HG02840 (cell line): ENCODE measurements around the gene ZNHIT6.
"Not testable (repeated sequence)": the region's sequence is repeated elsewhere in the genome, so short reads cannot be mapped to it uniquely, and the experiment has no call there.

ENCODE experiments used
- ATAC-seq: cut with Tn5 transposase; IDR thresholded peaks from one replicate; pipeline ENCODE4 v1.9.1; 2021; ENCODE audit warnings: mild to moderate bottlenecking, moderate library complexity, moderate number of reproducible peaks; ENCODE audit not compliant: unreplicated experiment, low FRiP score

ZNHIT6 gene

GRCh38 chr1:85677656-85678055 is 30.6 kb downstream of the ZNHIT6 start:
- ATAC-seq: no peak

GRCh38 chr1:85672031-85672660 is 36.1 kb downstream of the ZNHIT6 start:
- ATAC-seq: no peak

DNA sequence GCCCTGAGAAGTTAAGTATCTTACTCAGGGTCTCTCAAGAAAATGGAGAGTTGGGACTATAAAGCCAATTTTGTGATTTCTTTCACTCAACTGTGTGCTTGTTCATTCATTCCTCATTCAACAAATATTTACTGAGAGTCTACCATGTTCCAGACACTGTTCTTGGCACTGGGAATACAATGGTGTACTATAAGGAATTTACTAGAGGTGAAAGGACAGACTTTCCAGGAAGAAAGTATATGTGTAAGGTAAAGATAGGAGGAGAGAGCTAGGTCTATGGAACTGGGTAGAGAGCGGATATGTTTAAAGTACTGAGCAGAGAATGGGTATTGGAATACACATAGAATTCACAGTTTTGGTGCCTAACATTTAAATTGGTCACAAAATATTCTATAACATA is 42.3 kb downstream of the ZNHIT6 start:
- ATAC-seq: no peak

GRCh38 chr1:85663382-85663781 is 44.9 kb downstream of the ZNHIT6 start:
- ATAC-seq: no peak

- no peak for ATAC-seq
Observed at GRCh38 chr1:85661767-85662166, 46.5 kb downstream of the ZNHIT6 start.

DNA sequence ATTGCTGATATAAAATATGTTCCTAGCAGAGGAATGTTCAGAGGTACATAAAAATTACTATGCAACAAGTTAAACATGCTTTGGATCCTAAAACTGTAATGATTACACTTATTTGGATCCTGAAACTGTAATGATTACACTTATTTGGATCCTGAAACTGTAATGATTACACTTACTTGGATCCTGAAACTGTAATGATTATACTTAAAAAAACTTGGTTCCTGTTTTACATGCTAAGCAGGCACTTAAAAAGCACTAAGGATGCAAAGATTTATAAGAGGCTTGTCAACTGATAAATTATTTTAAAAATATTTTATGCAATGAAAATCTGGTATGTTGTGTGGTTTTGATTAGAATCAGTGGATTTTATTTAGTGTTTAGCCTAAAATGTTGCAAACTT is 47.7 kb downstream of the ZNHIT6 start:
- ATAC-seq: no peak

DNA sequence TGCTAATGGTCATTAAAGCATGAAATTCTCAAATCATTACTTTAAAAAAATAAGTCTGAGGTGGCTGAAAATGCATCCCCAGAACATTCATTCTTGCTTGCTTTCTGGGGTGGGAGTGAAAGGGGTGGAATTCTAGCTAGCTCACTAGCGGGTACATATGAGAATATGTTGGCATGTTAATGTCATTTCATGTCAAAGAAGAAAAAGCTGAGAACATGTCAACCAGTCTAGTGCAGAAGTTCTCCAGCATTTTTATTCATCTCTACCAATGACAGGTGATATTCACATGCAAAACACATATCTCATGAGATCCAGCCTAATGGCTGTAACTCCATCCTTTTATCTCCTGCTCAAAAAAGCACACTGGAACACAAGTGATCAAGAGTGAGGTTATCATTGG is 49.1 kb downstream of the ZNHIT6 start:
- ATAC-seq: no peak

- ATAC-seq: no peak
Observed at GRCh38 chr1:85656948-85657347, 51.3 kb downstream of the ZNHIT6 start.

GRCh38 chr1:85656256-85656655 is 52.0 kb downstream of the ZNHIT6 start:
- no peak for ATAC-seq

- ATAC-seq: no peak
Observed at GRCh38 chr1:85655315-85655714, 52.9 kb downstream of the ZNHIT6 start.

DNA sequence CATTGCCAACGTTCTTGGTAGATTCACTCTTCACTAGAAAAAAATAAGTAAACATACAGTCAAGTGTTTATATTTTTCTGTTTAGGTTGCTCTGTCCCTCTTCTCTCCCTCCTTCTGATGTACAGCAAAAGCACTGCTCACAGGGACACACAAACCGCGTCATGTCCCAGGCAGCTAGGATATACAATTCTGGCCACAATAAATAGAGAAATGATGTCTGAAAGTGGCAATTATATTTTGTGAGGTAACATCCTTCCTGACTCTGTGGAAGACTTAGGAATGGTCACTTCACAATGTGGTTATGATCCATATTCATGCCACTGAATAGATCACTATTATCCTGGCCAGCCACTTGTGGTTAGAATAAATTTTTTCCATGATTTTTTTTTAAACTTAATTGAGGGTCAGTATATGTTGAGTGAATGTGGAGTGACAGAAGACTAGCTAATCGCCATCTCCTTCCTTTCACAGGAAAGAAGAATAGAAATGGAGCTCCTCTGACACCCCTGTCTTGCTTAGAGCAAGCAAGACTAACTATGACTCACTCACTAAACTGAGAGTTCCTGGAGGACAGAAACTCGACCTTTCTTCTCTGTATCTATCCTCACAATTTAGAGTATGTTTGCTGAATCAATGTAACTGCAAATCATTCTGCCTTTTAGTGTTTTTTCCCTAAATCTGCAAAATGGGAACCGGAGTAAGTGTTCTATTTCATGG is 54.0 kb downstream of the ZNHIT6 start:
- no peak for ATAC-seq

DNA sequence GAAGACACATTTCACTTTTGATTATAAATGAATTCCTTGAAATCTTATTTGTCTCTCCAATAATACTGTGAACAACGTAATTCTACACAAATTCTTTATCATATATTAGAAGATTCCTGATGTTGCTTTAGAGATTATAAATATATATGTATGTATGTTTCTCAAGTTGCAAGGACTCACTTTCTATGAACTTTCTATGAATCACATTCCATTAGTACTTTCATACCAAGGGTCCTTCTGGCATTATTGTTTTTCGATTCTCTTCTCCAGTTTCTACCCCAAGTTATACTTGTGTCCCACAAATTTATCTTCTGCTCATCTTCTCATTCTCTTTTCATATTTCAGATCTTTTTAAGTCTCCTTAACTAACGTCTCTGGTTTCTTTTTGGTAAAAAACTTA is 55.9 kb downstream of the ZNHIT6 start:
- no peak for ATAC-seq

DNA sequence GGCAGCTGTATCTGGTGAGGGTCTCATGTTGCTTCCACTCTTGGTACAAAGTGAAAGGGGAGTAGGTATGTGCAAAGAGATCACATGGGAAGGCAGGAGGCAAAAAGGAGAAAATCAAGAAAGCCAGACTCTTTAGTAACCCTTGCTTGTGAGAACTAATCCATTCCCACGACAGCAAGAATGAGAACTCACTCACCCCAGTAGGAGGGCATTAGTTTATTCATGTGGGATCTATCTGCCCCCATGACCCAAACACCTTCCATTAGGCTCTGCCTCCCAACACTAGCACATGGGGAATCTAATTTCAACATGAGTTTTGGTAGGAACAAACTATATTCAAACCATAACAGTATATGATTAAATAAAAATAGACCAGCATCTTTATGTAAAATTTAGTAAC is 57.6 kb downstream of the ZNHIT6 start:
- ATAC-seq: no peak

GRCh38 chr1:85649591-85649990 is 58.6 kb downstream of the ZNHIT6 start:
- no peak for ATAC-seq

DNA sequence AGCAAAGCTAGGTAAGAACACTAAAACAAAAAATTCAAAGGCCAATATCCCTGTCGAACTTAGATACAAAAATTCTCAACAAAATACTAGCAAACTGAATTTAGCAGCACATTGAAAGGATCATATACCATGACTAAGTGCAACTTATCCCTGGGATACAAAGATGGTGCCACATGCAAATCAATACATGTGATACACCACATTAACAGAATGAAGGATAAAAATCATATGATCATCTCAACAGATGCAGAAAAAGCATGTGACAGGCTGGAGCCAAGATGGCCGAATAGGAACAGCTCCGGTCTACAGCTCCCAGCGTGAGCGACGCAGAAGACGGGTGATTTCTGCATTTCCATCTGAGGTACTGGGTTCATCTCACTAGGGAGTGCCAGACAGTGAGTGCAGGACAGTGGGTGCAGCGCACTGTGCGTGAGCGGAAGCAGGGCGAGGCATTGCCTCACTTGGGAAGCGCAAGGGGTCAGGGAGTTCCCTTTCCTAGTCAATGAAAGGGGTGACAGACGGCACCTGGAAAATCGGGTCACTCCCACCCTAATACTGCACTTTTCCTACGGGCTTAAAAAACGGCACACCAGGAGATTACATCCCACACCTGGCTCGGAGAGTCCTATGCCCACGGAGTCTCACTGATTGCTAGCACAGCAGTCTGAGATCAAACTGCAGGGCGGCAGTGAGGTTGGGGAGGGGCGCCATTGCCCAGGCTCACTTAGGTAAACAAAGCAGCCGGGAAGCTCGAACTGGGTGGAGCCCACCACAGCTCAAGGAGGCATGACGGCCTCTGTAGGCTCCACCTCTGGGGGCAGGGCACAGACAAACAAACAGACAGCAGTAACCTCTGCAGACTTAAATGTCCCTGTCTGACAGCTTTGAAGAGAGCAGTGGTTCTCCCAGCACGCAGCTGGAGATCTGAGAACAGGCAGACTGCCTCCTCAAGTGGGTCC is 66.4 kb downstream of the ZNHIT6 start:
- ATAC-seq: not testable (repeated sequence)

DNA sequence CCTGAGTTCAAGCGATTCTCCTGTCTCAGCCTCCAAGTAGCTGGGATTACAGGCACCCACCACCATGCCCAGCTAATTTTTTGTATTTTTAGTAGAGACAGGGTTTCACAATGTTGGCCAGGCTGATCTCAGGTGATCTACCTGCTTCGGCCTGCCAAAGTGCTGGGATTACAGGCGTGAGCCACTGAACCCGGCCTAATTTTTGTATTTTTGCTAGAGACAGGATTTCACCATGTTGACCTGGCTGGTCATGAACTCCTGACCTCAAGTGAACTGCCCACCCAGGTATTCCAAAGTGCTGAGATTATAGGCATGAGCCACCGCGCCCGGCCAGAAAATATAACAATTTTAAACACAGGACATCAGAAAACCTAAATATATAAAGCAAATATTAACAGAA is 68.3 kb downstream of the ZNHIT6 start:
- not testable (repeated sequence) for ATAC-seq

DNA sequence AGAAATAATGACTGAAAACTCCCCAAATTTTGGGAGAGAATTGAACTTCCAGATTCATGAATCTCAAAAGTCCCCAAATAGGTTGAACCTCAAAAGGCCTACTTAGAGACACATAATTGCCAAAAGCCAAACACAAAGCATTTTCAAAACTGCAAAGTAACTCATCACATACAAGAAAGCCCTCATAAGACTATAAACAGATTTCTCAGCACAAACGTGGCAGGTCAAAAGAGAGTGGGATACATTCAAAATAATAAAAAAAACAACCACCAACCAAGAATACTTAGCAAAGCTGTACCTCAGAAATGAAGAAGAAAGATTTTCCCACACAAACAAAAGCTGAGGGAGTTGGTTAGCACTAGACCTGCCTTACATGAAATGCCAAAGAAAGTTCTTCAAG is 69.8 kb downstream of the ZNHIT6 start:
- no peak for ATAC-seq

DNA sequence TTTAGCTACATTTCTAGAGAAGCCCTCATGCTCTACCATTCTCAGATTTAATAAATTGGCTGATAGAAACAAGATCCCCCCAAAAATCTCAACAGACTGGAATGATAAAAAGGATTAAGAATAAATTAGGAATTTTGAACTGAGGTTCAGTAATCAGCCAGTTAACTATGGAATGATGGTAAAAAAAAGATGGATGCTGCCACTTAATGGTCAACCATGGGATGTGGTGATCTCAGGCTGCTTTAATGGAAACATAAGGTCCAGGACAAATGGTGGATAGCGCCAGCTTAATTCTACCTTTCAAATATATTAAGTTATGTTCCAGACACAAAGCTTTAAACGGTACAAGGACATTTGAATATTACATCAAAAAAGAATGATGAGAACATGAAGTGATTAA is 77.7 kb downstream of the ZNHIT6 start:
- ATAC-seq: no peak

- ATAC-seq: no peak
Observed at GRCh38 chr1:85629532-85629920, 78.7 kb downstream of the ZNHIT6 start.

DNA sequence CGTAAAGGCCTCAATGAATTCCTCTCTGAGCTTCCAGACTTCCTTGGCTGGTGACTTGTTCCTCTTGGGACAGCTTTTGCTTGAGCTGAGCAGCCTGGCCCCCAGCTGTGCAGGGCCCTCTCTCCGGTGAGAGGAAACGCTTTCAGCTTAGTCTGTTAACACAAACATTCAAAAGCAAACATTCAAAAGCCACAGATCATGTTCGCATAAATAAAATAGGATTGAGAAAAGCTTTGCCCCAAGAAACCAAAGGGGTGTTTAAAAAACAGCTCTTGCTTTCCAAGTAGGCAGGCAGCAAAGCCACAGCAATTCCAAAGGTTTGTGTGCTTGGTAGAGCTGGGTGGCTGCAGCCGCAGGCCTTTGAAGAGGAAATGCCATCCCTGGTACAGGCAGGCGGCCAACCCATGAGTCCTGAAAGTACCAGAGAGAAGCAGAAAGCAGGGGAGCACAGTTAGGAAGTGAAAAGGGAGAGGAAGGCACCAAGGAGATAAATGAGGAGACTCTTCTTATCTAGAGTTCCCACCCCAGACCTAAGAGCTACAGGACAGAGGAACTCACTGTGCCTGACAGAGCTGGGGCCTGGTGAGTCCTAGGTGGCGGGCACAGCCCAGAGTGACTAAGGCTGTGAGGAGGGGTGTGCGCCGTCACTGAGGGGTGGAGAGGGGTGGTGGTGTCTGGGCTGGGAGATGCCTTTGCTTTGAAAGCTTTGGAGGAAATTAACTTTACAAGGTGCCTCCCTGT is 79.3 kb downstream of the ZNHIT6 start:
- ATAC-seq: no peak

- no peak for ATAC-seq
Observed at GRCh38 chr1:85626818-85627217, 81.4 kb downstream of the ZNHIT6 start.
